Measurements from ENCODE around the gene KNDC1. TPM values are rescaled to one million over a fixed set of nuclear protein-coding genes. Genes with fewer than 3 reads are reported as not detected.

KNDC1 gene
- total and polyA plus RNA-seq, 2 of the 13 experiments (the other 11 are each of a cell fraction or from before 2014, with no cell fraction given): 0.69 TPM; not detected in 1

GRCh38 chr10:133154411-133154810 is 5.6 kb upstream of the KNDC1 start:
- 6% methylated on average over 4 of the region's 4 CpGs for WGBS (ENCODE audit: low lambda C conversion rate)
- Histone ChIP-seq H3K9ac (ENCODE audit: insufficient read depth, low read depth, low read length) (no peak overlapping the region), H3K4me1 (ENCODE audit: insufficient read depth, low read length) (no peaks in the 10 kb centered on the region), H4K20me1 (ENCODE audit: insufficient read depth, low read length) (no peaks in the 10 kb centered on the region), H3K9me3 (ENCODE audit: low read length) (no peaks in the 10 kb centered on the region), H3K79me2 (ENCODE audit: insufficient read depth, low read length) (no peaks in the 10 kb centered on the region), H3K27me3 (ENCODE audit: control insufficient read depth in 1 of 2, insufficient read depth in 2 of 2, low read length in 2 of 2) (peaks cover 5 to 30% of the 10 kb centered on the region in 2 experiments), H3K27ac (ENCODE audit: extremely low read length, insufficient read depth, low read length) (no peak overlapping the region), H2AFZ (ENCODE audit: low read length) (no peak overlapping the region), H3K36me3 (replicated peaks in 1 of 2; ENCODE audit: control insufficient read depth in 1 of 2, insufficient read depth in 2 of 2, low read length in 2 of 2) (no peaks in the 10 kb centered on the region), H3K4me3 (replicated peaks in 1 of 3; ENCODE audit: insufficient read depth in 1 of 3, low read depth in 2 of 3, low read length in 3 of 3) (no peak overlapping the region), H3K4me2 (ENCODE audit: low read depth, low read length) (no peak overlapping the region)
- ChIA-PET POLR2A (no interaction called here), CTCF (ENCODE audit: low intra/inter-chr PET ratio, low total read pairs) (no interaction called here)
- in situ Hi-C loops (cut with HindIII; ENCODE audit: extremely low pct_ligation_motif_present, low pct_unique_long_range_greater_than_20kb): no loop called here
- DNase-seq (ENCODE audit: low spot score) (no peak), FAIRE-seq (no peak), ATAC-seq (no peak)
- intact Hi-C loops (cut with micrococcal nuclease; ENCODE audit: unreplicated experiment): no loop called here
- TF ChIP-seq PLSCR1 (CRISPR knock-in tag; IDR thresholded peaks at IDR 0.05; ENCODE audit: borderline replicate concordance) (no peak), KDM3A (CRISPR knock-in tag; IDR thresholded peaks at IDR 0.05; ENCODE audit: low read depth) (no peak), ZIK1 (CRISPR knock-in tag; IDR thresholded peaks at IDR 0.05; ENCODE audit: borderline replicate concordance, low read depth) (no peak), ZBTB34 (CRISPR knock-in tag; IDR thresholded peaks at IDR 0.05) (no peak), HDAC1 (CRISPR knock-in tag; IDR thresholded peaks at IDR 0.05) (no peak), ZNF777 (CRISPR knock-in tag; IDR thresholded peaks at IDR 0.05) (no peak), IRX3 (CRISPR knock-in tag; IDR thresholded peaks at IDR 0.05; ENCODE audit: borderline replicate concordance, low read depth) (no peak), PHF8 (CRISPR knock-in tag; IDR thresholded peaks at IDR 0.05) (no peak), PCBP1 (IDR thresholded peaks at IDR 0.05; ENCODE audit: borderline replicate concordance, low read depth, low read length) (no peak), AHR (CRISPR knock-in tag; IDR thresholded peaks at IDR 0.05) (no peak)
- BruUV-seq (replicated peaks): no TSS peak

Measured in HepG2 (cell line).